GM15510 (cell line): Measurements from ENCODE around the gene SNRNP35.

Experiments
- POLR2A ChIP-seq: IDR thresholded peaks from 3 replicates; pipeline ENCODE4 v1.6.1; 2011; ENCODE audit warnings: borderline replicate concordance; ENCODE audit not compliant: insufficient read length; ENCODE audit errors: extremely low read depth

Gene SNRNP35

DNA sequence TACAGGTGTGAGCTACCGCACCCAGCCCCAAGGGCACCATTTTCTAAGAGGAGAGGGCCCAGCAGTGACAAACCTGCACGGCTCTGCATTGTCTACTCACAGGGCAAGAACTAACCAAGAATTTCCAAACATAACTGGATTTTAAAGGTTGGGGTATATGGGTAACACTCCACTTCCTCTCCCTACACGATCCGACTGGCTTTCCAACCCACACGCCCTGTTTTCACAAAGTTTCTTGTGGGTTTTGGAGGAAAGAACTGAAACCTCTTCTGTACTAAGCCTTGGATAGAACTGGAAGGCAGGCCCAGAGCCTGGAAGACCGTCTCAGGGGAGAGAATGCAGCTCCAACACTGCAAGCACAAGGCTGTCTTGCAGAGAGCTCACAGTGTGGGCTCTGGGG lies 24.9 kb downstream of the SNRNP35 start:
- no peak for TF ChIP-seq POLR2A

DNA sequence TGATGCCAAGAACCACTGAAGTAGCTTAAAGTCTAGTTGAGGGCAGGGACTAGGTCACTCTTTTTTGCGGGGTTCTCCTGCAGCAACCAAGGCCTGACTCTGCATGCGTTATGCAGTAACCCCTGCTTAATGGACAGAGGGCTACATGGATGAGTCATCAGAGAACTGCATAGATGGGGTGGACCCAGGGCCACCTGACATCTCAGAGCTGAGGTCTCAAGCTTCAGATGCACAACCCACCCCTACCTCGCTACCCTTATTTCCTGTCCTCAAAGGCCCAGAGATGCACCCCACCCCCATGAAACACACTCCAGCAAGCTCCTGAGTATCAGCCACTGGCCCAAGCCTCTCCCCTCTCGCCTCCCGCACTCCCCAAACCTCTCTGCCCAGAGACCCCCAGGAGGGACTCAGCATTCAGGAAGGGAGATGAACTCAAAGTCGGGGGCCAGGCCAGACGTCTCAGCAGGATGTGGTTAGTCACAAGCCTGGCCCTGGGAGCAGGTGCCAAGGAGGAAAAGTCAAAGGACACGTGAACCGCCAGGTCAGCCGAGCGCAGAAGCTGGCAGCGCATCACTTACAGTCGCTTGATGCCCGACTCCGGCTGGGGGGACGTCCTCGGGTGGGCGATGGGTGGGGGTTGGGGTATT lies 25.8 kb downstream of the SNRNP35 start:
- TF ChIP-seq POLR2A = no peak

DNA sequence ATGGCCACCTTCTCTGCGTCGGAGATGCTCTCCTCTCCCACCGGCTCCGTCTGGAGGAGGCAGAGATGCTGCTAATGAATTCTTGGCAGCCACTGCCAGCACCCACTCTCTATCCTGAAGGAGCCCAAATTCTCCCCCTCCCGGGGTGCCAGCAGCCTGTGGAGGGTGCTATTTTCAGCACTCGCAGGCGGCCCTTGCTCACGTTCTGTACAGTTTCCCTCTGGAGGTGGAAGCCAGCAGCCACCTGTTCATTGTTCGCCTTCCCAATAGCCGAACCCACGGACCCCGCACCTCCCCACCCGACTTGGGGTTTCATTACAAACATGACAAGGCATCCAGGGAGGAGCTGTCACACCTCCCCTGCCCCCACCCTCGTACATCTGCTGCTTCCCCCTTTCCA lies 27.8 kb downstream of the SNRNP35 start:
- no peak for TF ChIP-seq POLR2A

DNA sequence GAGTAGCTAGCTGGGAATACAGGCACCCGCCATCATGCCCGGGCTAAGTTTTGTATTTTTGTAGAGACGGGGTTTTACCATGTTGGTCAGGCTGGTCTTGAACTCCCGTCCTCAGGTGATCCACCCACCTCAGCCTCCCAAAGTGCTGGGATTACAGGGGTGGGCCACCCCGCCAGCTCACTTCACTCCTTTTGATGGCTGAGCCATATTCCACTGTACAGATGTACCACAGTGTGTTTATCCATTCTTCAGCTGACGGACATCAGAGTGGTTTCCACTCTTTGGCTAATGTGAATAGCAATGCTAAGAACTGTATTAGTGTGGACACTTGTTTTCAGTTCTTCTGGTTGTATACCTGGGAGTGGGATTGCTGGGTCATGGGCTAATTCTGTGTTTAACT lies 29.5 kb downstream of the SNRNP35 start:
- no peak for TF ChIP-seq POLR2A

DNA sequence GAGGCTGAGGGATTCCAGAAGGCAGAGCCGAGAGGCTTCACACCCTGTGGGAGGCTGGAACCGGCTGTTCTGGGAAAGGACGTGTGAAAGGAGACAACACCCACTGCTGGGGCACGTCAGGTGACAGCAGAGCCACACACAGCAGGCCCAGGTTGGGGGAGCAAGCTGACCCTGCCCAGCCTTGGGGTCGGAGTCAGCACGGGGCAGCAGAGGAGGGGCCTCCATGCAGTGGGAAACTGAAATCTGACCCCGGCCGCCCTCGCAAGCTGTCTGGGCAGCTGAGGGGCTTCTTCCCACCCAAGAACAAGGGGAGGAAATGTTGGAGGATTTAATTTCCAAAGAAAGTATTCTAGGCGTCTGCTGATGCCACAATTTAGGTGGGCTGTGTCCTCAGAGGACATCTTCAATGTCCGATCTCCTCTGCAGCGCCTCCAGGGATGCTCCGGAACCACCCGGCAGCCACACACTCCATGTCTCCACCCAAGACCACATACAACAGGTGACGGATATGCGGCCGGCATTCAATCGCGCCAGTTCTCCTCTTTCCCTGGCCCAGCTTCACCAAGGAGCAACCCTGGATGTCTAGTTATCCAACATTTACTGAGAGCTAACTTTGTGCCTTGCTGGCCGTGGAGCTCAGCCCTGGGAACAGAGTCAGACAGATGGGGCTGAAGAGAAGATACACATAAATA lies 30.7 kb downstream of the SNRNP35 start:
- TF ChIP-seq POLR2A = no peak

DNA sequence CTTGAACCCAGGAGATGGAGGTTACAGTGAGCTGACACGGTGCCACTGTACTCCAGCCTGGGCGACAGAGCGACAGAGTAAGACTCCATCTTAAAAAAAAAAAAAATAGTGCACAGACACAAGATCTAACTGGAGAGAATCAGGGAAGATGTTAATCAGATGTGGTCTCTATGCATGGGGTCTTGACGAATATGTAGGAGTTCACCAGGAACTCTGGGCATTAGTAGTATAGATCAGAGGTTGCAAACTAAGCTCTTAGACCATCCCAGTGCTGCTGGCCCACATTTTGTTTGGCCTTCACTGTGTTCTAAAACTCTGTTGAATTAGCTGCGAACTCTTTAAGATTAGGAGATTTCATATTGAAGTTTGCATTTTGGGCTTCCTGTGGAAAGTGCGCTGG lies 31.6 kb downstream of the SNRNP35 start:
- TF ChIP-seq POLR2A = no peak

DNA sequence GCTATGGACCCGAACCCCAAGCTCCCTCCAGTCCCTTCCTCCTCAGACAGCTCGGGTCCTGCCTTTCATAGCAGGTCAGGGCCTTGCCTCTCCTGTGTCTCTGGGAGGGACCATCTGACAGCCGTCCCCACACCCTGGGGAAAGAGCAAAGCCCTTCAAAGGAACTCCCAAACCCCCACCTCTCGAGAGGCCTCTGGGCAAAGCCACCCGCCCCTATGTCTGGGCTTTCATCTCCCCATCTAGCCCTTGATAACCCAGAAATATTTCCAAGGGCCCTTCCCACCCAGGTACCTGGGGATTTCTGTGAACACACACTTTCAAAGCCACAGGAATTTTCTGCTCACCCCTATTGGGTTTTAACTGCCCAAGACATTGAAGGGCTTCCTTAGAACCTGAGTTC lies 32.1 kb downstream of the SNRNP35 start:
- TF ChIP-seq POLR2A = no peak

DNA sequence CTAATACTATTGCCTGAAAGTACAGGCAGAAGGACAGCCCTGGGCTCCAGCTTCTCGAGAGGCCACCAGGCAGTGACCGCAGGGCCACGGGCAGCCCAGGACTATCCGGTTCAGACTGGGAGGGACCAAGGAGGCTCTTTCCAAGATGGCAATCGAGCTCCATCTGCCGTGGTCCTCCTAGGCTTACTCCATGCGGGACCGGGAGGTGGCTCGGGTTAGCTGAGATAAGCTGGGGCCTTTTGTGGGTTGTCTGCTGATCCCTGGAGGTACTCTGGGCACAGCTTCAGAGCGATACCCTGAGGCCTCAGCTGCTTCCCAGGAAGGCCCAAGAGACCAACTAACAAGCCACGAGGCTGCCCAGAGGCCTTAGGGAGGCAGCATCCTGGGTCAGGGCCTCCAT lies 33.1 kb downstream of the SNRNP35 start:
- TF ChIP-seq POLR2A = no peak

DNA sequence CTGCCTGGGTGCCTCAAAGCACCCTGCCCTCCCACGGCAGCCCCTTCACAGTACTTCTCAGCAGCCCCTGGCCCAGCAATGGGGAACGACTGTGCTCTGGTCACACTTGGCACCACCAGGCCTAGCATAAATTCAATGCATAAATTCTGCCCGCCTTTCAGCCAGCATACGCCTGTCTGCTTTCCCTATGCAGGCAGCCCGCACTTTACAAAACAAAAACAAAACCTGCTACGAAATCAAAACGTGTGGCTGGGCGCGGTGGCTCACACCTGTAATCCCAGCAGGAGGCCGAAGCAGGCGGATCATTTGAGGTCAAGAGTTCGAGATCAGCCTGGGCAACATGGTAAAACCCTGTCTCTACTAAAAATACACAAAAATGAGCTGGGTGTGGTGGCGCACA lies 33.5 kb downstream of the SNRNP35 start:
- TF ChIP-seq POLR2A = no peak

DNA sequence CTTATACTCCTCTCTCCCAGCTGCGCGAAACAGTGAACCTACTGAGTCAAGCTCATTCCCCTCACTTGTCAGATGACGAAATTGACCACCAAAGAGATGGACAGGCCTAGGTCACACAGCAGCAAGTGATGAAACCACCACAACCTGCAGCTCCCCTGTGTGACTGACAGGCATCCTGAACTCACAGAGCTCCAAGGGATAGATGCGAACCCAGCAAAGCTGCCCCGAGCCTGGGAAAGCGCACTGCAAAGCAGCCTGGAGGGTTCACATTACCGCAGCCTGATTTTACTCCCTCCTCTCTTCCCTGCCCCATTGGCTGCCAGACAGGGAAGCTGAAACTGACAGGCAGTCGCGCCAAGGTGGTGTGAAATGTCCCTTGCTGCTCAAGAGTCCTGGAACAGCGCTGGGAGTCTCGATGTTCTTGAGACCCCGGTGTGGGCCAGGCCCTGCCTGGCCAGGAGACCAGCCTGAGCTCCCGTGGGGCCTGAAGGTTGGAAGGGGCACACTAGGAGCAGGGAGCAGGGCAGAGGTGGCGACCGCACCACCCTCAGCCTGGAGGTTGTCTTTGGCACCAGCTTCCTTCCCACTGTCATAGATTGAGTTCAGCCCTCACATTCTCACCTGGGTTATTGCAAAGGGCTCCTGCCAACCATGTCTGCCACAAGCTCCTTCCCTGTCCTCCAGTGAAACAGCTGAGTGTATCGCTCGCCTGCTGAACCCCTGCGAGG lies 36.3 kb downstream of the SNRNP35 start:
- no peak for TF ChIP-seq POLR2A

DNA sequence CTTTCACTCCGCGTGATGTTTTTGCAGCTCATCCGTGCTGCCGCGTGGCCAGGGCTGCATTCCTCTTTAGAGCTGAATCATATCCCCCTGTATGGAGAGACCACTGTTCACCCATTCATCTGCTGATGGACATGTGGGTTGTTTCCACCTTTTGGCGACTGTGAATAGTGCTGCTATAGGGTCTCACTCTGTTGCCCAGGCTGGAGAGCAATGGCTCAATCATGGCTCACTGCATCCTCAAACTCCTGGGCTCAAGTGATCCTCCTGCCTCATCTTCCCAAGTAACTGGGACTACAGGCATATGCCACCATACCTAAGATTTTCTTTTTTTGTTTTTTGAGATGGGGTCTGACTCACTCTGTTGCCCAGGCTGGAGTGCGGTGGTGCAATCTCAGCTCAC lies 39.1 kb downstream of the SNRNP35 start:
- no peak for TF ChIP-seq POLR2A

DNA sequence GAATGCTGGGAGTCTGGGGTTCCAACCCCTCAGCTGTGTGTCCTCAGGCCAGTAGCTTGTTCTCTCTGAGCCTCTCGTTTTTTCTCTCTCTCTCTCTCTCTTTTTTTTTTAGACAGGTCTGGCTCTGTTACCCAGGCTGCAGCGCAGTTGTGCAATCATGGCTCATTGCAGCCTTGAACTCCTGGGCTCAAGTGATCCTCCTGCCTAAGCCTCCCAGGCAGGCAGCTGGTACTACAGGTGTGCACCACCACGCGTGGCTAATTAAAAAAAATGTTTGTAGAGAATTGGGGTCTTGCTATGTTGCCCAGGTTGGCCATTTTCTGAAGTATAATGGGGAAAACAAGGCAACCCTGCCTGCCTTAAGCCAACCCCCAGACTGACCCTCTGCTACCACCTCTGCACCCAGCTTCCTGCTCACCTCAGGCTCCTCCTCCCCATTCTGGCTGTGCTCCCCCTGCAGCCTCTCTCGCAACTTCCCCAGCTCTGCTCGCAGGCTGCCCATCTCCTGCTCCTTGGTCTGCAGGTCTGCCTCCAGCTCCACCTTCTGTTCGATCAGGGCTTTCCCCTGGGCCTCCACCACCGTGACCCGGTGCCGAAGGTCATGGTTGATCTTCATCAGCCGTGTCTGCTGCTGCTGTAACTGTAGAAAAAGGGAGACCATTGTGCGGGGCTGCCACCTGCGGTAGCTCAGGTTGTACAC lies 40.3 kb downstream of the SNRNP35 start:
- no peak for TF ChIP-seq POLR2A

DNA sequence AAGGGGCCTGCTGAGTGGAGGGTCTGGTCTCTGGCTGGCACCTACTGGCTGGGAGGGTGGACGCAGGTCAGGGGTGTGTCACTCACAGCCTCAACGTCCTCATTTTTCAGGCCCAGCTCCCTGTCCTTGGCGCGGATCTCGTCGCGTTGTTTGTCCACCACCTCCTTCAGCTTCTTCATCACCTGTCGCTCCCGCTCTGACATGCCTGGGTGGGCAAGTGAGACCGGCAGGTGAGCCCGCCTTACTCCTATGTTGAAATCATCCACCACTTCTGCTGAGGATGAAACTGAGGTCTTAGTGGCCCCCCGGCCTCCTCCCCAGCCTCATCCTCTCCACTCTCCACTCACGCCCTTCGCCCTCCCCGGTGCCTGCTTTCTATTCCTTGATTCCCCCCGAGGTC lies 41.4 kb downstream of the SNRNP35 start:
- no peak for TF ChIP-seq POLR2A

DNA sequence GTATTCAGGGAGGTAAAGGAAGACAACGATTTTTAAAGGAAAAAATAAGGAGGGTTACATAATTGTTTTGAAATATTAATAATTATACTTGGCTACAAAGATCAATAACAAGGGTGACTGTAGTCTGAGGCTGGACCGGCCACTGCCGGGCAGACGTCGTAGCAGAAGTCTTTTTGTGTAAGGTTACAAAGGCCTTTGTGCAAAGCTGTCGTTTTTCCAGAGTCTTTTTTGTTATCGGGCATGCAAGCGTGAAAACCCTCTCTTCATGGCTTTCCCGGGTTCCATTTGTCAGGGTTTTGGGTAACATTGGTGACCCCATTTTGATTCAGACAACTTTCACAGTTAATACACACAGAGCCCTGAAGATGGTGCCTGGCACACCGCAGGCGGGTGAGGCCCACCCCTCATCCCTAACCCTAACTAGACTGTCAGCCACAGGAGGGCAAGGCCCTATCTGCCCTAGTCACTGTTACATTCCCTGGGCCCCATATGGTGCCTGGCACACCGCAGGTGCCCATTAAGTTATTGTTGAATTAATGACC lies 44.3 kb downstream of the SNRNP35 start:
- no peak for TF ChIP-seq POLR2A

DNA sequence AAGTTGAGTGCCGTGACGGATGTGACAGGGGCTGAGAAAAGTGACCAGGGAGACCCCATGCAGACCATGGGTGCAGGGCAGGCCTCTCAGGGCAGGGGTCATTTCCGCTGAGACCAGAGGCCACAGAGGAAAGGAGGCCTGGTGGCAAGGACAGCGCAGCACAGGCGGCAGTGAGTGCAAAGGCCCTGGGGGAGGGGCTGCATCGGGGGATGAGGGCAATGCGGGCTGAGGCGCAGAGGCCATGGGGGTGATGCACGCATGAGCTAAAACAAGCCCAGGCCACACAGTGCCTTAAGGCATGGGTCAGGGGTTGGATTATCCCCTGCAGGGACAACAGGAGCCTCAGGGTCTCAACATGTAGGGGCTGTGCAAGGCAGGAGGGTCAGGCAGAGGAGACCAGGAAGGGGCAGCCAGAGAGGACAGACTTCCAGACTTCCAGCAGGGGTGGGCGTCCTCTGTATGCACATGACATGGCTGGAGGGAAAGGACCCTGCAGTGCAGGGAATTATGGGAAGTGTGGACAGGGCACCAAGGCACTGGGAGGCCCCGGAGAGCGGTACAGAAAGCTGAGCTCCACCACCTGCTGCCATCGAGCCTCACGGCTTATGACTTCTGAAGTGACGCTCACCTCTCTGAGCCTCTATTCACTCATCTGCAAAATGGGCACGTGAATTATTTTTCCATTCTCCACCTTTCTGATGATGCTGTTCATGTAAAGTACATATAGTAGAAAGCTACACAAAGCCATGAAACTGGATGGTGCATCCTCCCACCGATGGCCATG lies 48.3 kb downstream of the SNRNP35 start:
- TF ChIP-seq POLR2A = no peak

DNA sequence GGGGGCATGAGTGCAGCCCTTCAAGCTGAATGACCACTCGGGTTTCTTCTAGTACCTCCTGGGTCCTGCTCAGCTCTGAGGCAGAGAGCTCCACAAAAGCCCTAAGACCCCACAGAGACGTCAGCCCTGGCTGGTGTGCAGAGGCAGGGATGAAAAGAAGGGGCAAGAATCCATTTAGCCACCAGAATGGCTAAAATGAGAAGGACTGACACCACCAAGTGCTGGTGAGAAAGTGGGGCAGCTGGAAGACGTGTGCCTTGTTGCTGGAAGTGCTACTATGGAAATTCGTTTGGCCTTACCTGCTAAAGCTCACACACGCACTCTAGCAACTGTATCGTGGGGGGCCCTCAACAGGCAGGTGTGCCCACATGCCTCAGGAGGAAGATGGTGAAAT lies 48.9 kb downstream of the SNRNP35 start:
- TF ChIP-seq POLR2A = no peak
